GM19455 (cell line): ENCODE results near the gene PGAM1.
"Not testable (repeated sequence)": the region's sequence is repeated elsewhere in the genome, so short reads cannot be mapped to it uniquely, and the experiment has no call there.

Experiments
- ATAC-seq: cut with Tn5 transposase; IDR thresholded peaks from one replicate; pipeline ENCODE4 v1.9.1; 2021; ENCODE audit not compliant: unreplicated experiment

PGAM1 gene

GRCh38 chr10:97454330-97455036 is 28.5 kb downstream of the PGAM1 start:
- ATAC-seq, result no peak

- ATAC-seq, result no peak
Observed at GRCh38 chr10:97456034-97456685, 30.2 kb downstream of the PGAM1 start.

GRCh38 chr10:97456686-97457065 is 30.7 kb downstream of the PGAM1 start:
- ATAC-seq, result no peak

- no peak for ATAC-seq
Observed at GRCh38 chr10:97459111-97459510, 33.1 kb downstream of the PGAM1 start.

- no peak for ATAC-seq
Observed at GRCh38 chr10:97459933-97460332, 33.9 kb downstream of the PGAM1 start.

- ATAC-seq, result no peak
Observed at GRCh38 chr10:97462309-97462708, 36.3 kb downstream of the PGAM1 start.

GRCh38 chr10:97463363-97464132 is 37.6 kb downstream of the PGAM1 start:
- no peak for ATAC-seq

- no peak for ATAC-seq
Observed at GRCh38 chr10:97464226-97464625, 38.2 kb downstream of the PGAM1 start.

GRCh38 chr10:97465982-97466381 is 40.0 kb downstream of the PGAM1 start:
- no peak for ATAC-seq

- no peak for ATAC-seq
Observed at GRCh38 chr10:97466755-97467154, 40.8 kb downstream of the PGAM1 start.

- no peak for ATAC-seq
Observed at GRCh38 chr10:97468162-97468561, 42.2 kb downstream of the PGAM1 start.

GRCh38 chr10:97468781-97469180 is 42.8 kb downstream of the PGAM1 start:
- ATAC-seq, result not testable (repeated sequence)

- no peak for ATAC-seq
Observed at GRCh38 chr10:97474918-97475317, 48.9 kb downstream of the PGAM1 start.

- ATAC-seq, result no peak
Observed at GRCh38 chr10:97475936-97476594, 50.1 kb downstream of the PGAM1 start.

GRCh38 chr10:97479410-97479809 is 53.4 kb downstream of the PGAM1 start:
- not testable (repeated sequence) for ATAC-seq

- no peak for ATAC-seq
Observed at GRCh38 chr10:97479939-97480338, 53.9 kb downstream of the PGAM1 start.

GRCh38 chr10:97481071-97481470 is 55.1 kb downstream of the PGAM1 start:
- ATAC-seq, result no peak

- ATAC-seq, result no peak
Observed at GRCh38 chr10:97482381-97482780, 56.4 kb downstream of the PGAM1 start.
